NT2/D1 (cell line): ENCODE measurements around the gene ZC3H7B.

ENCODE experiments used
- YY1 ChIP-seq: IDR thresholded peaks from 2 replicates; pipeline ENCODE4 v1.6.1; 2011; ENCODE audit not compliant: insufficient read length, insufficient read depth
- ZNF274 ChIP-seq: IDR thresholded peaks from 2 replicates; pipeline ENCODE4 v1.6.1; 2011; ENCODE audit warnings: mild to moderate bottlenecking, low read depth, low read length

DNA sequence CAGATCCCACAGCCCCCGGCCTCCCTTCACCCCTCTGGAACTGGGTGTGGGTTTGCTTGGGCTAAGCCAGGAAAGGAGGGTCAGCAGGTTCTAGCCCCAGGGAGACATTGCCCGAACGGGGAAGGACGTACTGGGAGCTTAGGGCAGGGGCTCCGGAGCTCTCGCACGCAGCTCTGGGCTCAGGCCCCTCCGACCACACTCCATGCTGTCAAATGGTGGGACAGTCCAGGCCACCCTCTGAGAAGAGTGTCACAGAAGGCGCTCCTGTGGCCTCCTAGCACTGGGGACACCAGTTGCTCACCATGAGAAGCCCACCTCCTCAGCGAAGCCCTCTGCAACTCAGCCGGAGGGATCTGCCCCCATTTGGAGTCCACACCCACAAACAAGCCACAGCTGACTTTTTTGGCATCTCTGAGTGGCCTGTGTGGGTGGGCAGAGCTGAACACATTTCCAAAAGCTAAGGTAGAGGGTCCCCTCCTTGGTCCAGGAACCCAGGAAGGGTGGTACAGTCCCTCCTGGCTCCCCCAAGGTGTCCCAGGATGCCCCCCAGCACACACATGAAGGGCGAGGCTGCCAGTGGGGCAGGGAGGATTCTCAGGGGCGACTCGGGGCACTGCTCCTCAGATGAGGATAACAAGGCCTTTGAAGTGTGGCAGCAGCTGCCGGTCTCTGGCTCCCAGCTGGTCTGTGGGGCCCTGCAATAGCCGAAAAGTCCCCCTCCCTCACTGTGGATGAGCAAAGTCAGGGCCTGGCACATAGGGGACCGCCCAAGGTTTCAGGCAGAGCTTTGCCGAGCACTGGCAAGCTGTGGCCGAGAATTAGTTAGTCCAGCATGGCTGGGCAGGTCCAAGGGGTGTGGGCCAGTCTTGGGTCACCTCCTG lies 67.5 kb downstream of the ZC3H7B start:
- TF ChIP-seq ZNF274 (no peak), YY1 (no peak)
